SK-N-MC (cell line): ENCODE data around the gene PLA2G12B.

Source experiments
- DNase-seq: peaks from one replicate; pipeline ENCODE4 v3.0.0-alpha.2; 2011; ENCODE audit warnings: low read depth, low spot score
- H3K27ac ChIP-seq: fragments of 200-600 bp; sonication (generic); 2 replicates; pipeline ENCODE4 v1.5.1; 2016; ENCODE audit warnings: mixed run types
- H3K36me3 ChIP-seq: fragments of 200-600 bp; sonication (generic); 2 replicates; pipeline ENCODE4 v1.6.1; 2017; ENCODE audit warnings: antibody characterized with exemption, low read length, mixed read lengths; ENCODE audit not compliant: insufficient read depth
- H3K4me3 ChIP-seq: fragments of 200-600 bp; sonication (generic); 2 replicates; pipeline ENCODE4 v1.5.1; 2016
- H3K9ac ChIP-seq: fragments of 200-600 bp; sonication (generic); 2 replicates; pipeline ENCODE4 v1.8.0; 2017; ENCODE audit warnings: mixed run types, mixed read lengths; ENCODE audit not compliant: insufficient read length
- H3K9me3 ChIP-seq: fragments of 200-600 bp; sonication (generic); 2 replicates; pipeline ENCODE4 v1.6.1; 2017; ENCODE audit warnings: low read depth, mild to moderate bottlenecking, antibody characterized with exemption, low read length, moderate library complexity, mixed read lengths
- EZH2 ChIP-seq: fragments of 200-600 bp; sonication (generic); IDR thresholded peaks from one replicate; pipeline ENCODE4 v1.6.1; 2017; ENCODE audit warnings: antibody characterized with exemption
- FOXP2 ChIP-seq: optimal IDR thresholded peaks from 2 replicates; pipeline ENCODE3; 2011; ENCODE audit warnings: mild to moderate bottlenecking, moderate library complexity; ENCODE audit not compliant: insufficient read depth; ENCODE audit errors: extremely low read length, control extremely low read depth
- POLR2AphosphoS5 ChIP-seq: IDR thresholded peaks from 2 replicates; pipeline ENCODE4 v1.6.1; 2012; ENCODE audit warnings: mild to moderate bottlenecking, low read depth, low read length, borderline replicate concordance

The PLA2G12B gene

GRCh38 chr10:72951760-72952159, 2.8 kb downstream of the PLA2G12B start:
- H3K36me3 ChIP-seq = no peaks in the 10 kb centered on the region
- H3K27ac ChIP-seq = no peak overlapping the region
- no peak overlapping the region for H3K4me3 ChIP-seq
- H3K9me3 ChIP-seq = no peaks in the 10 kb centered on the region
- DNase-seq = no peak
- TF ChIP-seq FOXP2 = no peak
- TF ChIP-seq POLR2AphosphoS5 = no peak
- no peak for TF ChIP-seq EZH2
- no peak overlapping the region for H3K9ac ChIP-seq

- TF ChIP-seq EZH2 (no peak), POLR2AphosphoS5 (no peak), FOXP2 (no peak)
- Histone ChIP-seq H3K27ac (no peak overlapping the region), H3K9ac (no peak overlapping the region), H3K36me3 (no peaks in the 10 kb centered on the region), H3K4me3 (no peak overlapping the region), H3K9me3 (no peaks in the 10 kb centered on the region)
- no peak for DNase-seq
These were observed 5.8 kb downstream of the PLA2G12B start for GRCh38 chr10:72948762-72949161.

- H3K4me3 ChIP-seq = no peak overlapping the region
- no peaks in the 10 kb centered on the region for H3K9me3 ChIP-seq
- TF ChIP-seq POLR2AphosphoS5 = no peak
- TF ChIP-seq EZH2 = no peak
- no peak for TF ChIP-seq FOXP2
- no peaks in the 10 kb centered on the region for H3K36me3 ChIP-seq
- no peak for DNase-seq
- no peak overlapping the region for H3K27ac ChIP-seq
- no peak overlapping the region for H3K9ac ChIP-seq
These were observed 7.6 kb downstream of the PLA2G12B start for GRCh38 chr10:72946963-72947362.

GRCh38 chr10:72943498-72944234, 10.9 kb downstream of the PLA2G12B start:
- H3K9me3 ChIP-seq = no peaks in the 10 kb centered on the region
- TF ChIP-seq FOXP2 (no peak), POLR2AphosphoS5 (no peak), EZH2 (no peak)
- H3K9ac ChIP-seq = no peak overlapping the region
- no peak for DNase-seq
- H3K4me3 ChIP-seq = no peak overlapping the region
- no peaks in the 10 kb centered on the region for H3K36me3 ChIP-seq
- no peak overlapping the region for H3K27ac ChIP-seq

- no peak for TF ChIP-seq FOXP2
- no peaks in the 10 kb centered on the region for H3K9me3 ChIP-seq
- no peak for DNase-seq
- H3K27ac ChIP-seq = no peak overlapping the region
- H3K4me3 ChIP-seq = no peak overlapping the region
- H3K9ac ChIP-seq = no peak overlapping the region
- no peaks in the 10 kb centered on the region for H3K36me3 ChIP-seq
These were observed 19.2 kb downstream of the PLA2G12B start for GRCh38 chr10:72935361-72935760.

GRCh38 chr10:72932259-72933015, 22.2 kb downstream of the PLA2G12B start:
- DNase-seq = no peak
- Histone ChIP-seq H3K9ac (no peak overlapping the region), H3K9me3 (no peaks in the 10 kb centered on the region)

GRCh38 chr10:72930276-72930675, 24.3 kb downstream of the PLA2G12B start:
- H3K36me3 ChIP-seq = no peaks in the 10 kb centered on the region
- no peak overlapping the region for H3K27ac ChIP-seq
- H3K9me3 ChIP-seq = no peaks in the 10 kb centered on the region
- no peak for DNase-seq
- H3K9ac ChIP-seq = no peak overlapping the region
- H3K4me3 ChIP-seq = no peak overlapping the region
- no peak for TF ChIP-seq EZH2
- no peak for TF ChIP-seq FOXP2
- TF ChIP-seq POLR2AphosphoS5 = no peak

More at GRCh38 chr10:72932259-72933015, 22.2 kb downstream of the PLA2G12B start:
- Histone ChIP-seq H3K36me3 (no peaks in the 10 kb centered on the region), H3K4me3 (no peak overlapping the region), H3K27ac (no peak overlapping the region)
- TF ChIP-seq FOXP2 (no peak), EZH2 (no peak), POLR2AphosphoS5 (no peak)

GRCh38 chr10:72928798-72929197, 25.8 kb downstream of the PLA2G12B start:
- DNase-seq = no peak
- Histone ChIP-seq H3K9me3 (no peaks in the 10 kb centered on the region), H3K27ac (no peak overlapping the region), H3K36me3 (no peaks in the 10 kb centered on the region), H3K9ac (no peak overlapping the region), H3K4me3 (no peak overlapping the region)
- no peak for TF ChIP-seq EZH2
- TF ChIP-seq POLR2AphosphoS5 = no peak
- no peak for TF ChIP-seq FOXP2
